ENCODE results near the gene FBXO38.

DNA sequence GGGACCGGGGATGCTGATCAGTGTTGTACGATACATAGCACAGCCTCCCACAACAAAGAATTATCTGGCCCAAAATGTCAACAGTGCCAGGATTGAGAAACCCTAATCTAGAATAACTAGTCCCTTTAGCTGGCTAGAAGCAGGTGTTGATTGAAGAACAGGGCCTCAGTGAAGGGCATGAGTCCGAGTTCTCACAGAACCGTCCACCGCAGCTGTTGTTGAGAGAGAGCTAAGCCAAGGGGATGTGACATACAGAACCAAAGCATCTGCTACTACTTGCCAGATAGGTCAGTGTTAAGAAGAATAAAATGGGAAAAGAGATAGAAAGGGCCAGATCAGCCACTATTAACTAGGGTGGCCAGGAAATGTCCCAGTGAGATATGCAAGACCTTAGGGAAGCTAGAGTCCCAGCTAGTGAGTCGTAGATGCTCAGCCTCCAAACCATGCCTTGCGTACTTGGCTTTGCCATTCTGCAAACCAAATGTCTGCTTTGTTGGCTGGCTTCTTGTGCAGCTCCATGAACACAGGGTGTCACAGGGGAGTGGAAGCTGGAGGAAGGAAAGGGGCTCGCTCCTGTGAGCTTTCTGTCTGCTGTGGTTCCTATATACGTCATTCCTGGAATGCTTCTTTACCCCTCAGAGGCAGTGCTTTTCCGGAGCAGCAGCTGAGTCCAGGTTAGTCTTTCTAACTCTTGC is 68.9 kb downstream of the FBXO38 start:
- TF ChIP-seq, protein P1, sequence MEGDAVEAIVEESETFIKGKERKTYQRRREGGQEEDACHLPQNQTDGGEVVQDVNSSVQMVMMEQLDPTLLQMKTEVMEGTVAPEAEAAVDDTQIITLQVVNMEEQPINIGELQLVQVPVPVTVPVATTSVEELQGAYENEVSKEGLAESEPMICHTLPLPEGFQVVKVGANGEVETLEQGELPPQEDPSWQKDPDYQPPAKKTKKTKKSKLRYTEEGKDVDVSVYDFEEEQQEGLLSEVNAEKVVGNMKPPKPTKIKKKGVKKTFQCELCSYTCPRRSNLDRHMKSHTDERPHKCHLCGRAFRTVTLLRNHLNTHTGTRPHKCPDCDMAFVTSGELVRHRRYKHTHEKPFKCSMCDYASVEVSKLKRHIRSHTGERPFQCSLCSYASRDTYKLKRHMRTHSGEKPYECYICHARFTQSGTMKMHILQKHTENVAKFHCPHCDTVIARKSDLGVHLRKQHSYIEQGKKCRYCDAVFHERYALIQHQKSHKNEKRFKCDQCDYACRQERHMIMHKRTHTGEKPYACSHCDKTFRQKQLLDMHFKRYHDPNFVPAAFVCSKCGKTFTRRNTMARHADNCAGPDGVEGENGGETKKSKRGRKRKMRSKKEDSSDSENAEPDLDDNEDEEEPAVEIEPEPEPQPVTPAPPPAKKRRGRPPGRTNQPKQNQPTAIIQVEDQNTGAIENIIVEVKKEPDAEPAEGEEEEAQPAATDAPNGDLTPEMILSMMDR (IDR thresholded peaks at IDR 0.05; ENCODE audit: low read length): no peak
- no peak for TF ChIP-seq EZH2 (IDR thresholded peaks at IDR 0.05; ENCODE audit: borderline replicate concordance, low read length)
